KG1 (cell line): Measurements from ENCODE around the gene MYADML2.

Experiments
- DNase-seq: peaks from one replicate; lab custom pipeline; 2025; lab: John Stamatoyannopoulos, UW

Gene MYADML2

DNA sequence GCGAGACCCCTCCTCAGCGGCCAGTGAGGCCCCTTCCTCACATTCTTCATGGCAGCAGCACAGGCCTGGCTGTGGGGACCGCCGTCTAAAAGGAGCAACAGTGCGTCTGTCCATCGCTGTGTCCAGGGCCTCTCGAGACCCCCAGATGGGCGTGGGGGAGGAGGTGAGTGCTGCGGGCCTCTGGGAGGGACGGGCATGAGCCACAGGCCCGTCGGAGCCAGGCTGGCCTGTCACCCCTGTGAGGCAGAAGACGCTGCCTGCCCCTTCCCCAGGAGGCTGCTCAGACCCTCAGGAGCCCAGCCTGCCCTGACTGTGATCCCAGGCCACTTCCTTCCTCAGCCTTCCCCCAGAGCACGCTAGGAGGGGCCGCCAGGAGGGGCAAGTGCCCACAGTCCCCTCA is 7.8 kb downstream of the MYADML2 start:
- DNase-seq = no peak

DNA sequence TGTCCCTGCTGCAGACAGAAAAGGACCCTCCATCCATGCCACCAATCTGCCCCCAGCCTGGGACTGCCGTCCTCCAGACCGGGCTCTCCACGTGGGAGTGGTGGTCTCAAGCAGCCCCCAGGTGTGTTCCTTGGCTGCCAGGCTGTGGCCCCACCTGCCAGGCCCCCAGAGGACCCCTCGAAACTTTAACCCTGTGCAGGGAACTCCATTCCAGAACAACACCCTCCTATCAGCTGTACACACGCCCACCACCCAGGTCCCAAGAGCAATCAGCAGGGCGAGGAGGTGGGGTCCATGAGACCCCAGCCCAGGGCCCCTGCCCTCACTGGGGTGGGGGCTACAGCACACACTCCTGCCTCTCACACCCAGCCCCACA is 11.3 kb downstream of the MYADML2 start:
- no peak for DNase-seq

DNA sequence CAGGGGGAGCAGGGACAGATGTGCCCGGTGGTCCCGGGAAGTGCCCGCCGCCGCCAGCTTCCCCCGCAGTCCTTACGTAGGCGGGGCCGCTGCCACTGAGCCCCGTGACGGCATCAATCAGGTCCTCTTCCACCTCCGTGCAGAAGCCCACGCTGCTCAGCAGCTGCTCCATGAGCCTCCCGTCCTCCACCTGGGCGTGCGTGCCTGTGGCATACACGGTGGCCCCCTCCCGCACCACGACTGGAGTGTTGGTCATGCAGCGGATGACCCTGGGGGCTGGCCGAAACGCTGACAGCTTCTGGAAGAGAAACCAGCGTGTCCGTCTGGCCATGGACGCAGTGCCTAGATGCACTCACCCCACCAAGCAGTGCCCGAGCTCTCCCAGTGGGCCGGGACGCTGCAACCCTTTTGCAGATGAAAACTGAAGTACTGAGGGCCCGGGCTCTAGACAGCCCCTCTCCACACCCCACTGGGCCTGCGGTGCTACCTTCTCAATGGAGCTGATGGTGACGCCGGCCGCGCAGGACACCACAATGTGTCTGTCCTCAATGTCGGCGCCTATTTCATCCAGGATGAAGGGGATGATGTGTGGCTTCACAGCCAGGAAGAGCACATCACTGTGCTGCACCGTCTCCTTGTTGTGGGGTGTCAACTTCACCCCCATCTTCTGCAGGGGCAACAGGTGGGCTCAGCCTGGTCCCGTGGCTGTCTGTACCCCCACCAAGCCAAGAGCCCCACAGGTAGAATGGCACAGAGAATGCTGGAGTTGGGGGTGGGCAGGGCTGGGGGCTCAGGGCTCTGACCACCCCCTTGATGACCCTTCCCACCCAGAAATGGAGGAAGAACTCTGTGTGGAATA is 12.0 kb downstream of the MYADML2 start:
- DNase-seq = no peak

DNA sequence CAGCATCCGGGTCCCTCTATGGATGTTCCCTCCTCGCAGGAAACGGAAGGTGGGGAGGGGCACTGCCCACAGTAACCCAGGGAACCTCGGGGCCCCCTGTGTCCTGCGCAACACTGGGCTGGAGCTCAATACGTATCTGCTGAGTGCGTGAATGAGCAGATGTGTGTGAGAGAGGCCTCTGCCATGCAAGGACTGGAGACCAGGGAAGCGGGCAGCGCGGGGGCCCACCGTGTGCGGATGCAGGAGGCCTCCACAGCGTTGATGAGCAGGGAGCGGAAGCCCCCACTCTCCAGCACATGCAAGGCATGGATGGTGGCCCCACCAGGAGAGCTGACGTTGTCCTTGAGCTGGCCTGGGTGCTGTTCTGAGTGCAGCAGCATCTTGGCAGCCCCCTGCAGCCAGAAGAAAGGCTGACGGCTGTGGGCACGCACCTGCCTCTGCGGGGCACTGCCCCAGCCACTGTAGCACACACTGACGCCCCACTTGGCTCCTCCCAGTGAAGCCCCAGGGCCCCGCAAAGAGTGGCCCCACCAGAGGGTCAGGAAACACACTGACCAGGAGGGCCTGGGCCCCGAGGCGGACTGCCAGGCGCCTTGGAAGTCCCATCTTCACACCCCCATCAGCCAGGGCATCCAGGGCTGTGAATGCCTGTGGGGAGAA is 12.8 kb downstream of the MYADML2 start:
- DNase-seq = no peak

DNA sequence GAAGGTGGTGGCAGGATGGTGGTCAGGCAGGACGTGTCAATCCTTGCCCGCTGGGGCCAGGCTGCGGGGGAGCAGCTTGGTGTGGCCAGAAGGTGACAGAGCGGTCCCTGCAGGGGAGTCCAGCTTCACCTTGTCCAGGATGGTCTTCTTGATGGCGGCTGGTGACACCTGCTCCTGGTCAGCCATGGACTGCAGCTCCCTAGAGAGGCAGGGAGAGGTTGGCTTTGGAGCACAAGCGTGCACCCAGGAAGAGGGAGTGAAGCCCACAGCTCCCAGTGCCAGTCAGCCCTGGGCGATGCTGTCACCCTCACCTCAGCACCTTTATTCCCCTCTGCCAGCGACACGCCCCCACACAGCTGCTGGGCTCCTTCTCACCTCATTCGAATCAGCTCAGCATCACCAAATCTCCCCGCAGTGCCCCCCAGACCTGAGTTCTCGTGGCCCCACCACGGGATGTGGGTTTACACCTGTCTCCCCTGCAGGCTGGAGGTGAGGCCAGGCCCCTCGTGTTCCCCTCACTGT is 13.8 kb downstream of the MYADML2 start:
- no peak for DNase-seq

- no peak for DNase-seq
Measured at GRCh38 chr17:81932333-81932983, 14.6 kb downstream of the MYADML2 start.

DNA sequence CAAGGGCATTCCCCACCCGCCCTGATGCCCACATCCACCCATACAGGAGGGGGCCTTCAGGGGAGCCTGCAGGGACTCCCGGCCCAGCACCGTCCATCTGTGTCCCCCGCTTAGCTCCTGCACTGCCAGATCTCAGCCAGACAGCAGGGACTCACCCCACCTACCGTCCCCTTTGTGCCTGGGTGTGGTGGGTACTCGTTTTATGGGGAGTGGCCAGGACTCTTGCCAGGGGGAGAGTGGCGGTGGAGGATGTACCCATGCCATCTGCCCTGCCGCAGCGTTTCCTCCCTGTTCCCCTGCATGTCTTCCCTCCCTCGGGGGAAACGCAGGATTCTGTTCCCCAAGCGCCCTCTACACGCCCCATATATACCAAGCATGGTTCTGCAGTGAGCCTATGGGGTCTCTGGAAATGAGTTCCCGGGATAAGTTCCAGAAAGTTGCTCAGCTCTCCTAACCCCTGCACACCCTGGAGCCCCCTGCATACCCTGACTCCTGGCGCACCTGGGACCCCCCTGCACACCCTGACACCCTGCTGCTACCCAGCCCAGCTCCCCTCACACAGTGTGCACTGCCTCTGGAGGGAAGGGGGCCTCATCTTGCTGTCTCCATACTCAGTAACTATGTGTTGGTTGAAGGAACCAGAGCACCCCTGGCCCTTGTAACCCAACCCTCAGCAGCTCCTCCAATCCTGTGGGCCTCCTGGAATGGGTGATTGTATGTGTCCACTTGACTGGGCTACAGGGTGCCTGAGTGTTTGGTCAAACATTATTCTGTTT is 15.3 kb downstream of the MYADML2 start:
- no peak for DNase-seq

GRCh38 chr17:81931189-81931556 is 15.9 kb downstream of the MYADML2 start:
- DNase-seq = no peak

GRCh38 chr17:81930142-81931125 is 16.6 kb downstream of the MYADML2 start:
- no peak for DNase-seq

GRCh38 chr17:81929253-81930141 is 17.5 kb downstream of the MYADML2 start:
- DNase-seq = no peak

- DNase-seq = no peak
Measured at GRCh38 chr17:81928544-81929252, 18.3 kb downstream of the MYADML2 start.

- DNase-seq = peak; percentile 92
Measured at GRCh38 chr17:81927653-81928543, 19.1 kb downstream of the MYADML2 start, which contains the start of gene MAFG. Gene MAFG (minus strand): TSS chr17:81927735. CDS start chr17:81923185, 4,550 bp downstream.

- DNase-seq = no peak
Measured at GRCh38 chr17:81927152-81927652, 19.8 kb downstream of the MYADML2 start.

DNA sequence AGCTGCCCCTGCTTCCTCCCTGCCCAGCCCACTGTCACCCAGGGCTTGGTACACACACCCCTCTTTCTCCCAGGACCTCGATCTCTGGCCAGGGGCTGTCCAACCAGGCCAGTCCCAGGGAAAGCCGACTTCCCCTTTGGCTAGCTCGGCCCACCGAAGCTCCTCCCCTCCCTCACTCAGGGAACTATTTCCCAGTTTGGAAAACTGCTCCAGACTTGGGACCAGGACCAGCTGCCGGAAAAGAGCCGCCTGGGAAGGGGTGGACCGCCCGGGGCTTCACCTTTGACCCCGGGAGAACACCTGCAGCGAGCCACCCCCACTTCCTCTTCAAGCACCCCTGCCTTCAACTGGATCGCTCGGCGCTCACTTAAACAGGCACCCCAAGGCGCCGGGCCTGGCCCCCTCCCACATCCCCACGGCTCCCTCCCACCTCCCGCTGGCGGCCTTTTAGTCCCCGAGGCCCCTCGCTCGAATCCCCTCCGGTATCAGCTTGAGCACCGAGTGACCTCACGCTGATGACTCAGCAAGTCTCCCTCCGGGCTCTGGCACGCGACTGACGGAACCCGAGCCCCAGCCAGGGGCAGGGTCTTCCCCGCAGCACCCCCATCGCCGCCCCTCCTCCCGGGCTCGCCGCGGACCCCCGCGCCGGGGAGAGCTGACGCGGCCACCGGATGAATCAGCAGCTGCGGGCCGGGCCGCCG is 20.4 kb downstream of the MYADML2 start:
- DNase-seq = no peak

- DNase-seq = no peak
Measured at GRCh38 chr17:81925860-81926450, 21.1 kb downstream of the MYADML2 start.
